ENCODE data around the gene ORAI3. TPM values are rescaled to one million over a fixed set of nuclear protein-coding genes. Genes with fewer than 3 reads are reported as not detected.
A peak's percentile ranks its signal among the peaks of the same experiment; 100 is the strongest.

Gene ORAI3
- total and polyA plus RNA-seq, 4 experiments from 2014 or later: 16.2 to 22.0 (median 18.4) TPM

- intact Hi-C loops (cut with micrococcal nuclease): no loop called here
- no peak overlapping the region for H3K27ac ChIP-seq (ENCODE audit: low read depth, low read length)
- ChIA-PET CTCF (ENCODE audit: partially characterized antibody) (interaction anchor here (0.9 to 6.9 kb wide), 3 partner anchors 10 to 106 kb away, joined by 3 to 65 read pairs (median 6); no protein-coding TSS in a partner anchor), POLR2A (ENCODE audit: partially characterized antibody) (interaction anchor here (0.5 to 0.9 kb wide), 3 partner anchors 14 to 1923 kb away, joined by 3 read pairs; no protein-coding TSS in a partner anchor)
- H3K9me3 ChIP-seq (ENCODE audit: control insufficient read depth in 1 of 2, low read length in 2 of 2): no peaks in the 10 kb centered on the region
- Mint-ChIP-seq H3K27ac (peak overlapping the region in 3 of 7 donors; percentile 37 to 80 (median 63)), H3K36me3 (peaks cover 0 to 4% of the 10 kb centered on the region in 2 donors), H3K9me3 (no peaks in the 10 kb centered on the region), H3K27me3 (no peaks in the 10 kb centered on the region), H3K4me1 (peaks cover 5 to 18% (median 13%) of the 10 kb centered on the region in 4 donors), H3K4me3 (no peak overlapping the region)
- H3K4me1 ChIP-seq (ENCODE audit: insufficient read depth, low read length): peaks cover 9% of the 10 kb centered on the region
- no peak overlapping the region for H3K4me3 ChIP-seq (ENCODE audit: low read length in 2 of 2)
- DNase-seq: no peak
- H3K27me3 ChIP-seq (ENCODE audit: insufficient read depth, low read length): no peaks in the 10 kb centered on the region
- no peaks in the 10 kb centered on the region for H3K36me3 ChIP-seq (ENCODE audit: insufficient read depth, low read length)
These were observed 4.5 kb upstream of the ORAI3 start for GRCh38 chr16:30944352-30944751.

DNA sequence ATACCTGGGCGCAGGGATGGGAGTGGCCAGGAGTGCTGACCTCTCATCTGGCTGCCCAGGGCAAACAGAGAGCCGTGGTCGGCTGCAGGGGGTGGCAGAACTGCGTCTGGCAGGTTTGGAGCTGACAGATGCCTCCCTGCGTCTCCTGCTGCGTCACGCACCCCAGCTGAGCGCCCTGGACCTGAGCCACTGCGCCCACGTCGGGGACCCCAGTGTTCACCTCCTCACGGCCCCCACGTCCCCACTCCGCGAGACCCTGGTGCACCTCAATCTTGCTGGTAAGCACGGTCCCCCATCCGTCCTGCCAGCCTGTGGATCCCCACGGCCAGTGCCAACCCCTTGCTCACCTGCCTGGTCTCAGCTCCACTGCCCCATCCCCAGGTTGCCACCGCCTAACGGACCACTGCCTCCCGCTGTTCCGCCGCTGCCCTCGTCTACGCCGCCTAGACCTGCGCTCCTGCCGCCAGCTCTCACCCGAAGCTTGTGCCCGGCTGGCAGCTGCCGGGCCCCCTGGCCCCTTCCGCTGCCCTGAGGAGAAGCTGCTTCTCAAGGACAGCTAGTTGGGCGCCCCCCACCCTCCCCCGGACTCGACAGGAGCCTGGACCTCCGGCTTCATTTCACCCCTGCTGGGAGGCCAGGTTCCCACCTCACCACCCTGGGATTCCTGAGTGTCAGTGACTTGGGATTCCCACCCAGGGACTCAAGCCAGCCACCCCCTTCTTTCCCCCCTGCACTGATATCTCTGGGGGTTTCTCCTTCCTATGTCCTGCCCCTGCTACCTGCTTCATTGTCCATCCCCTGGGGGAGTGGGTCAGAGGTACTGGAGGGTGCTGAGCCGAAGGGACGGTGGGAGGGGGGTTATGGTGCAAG lies 2.0 kb upstream of the ORAI3 start:
- peak overlapping the region in 4 of 7 donors; percentile 55 to 90 (median 72) for H3K27ac Mint-ChIP-seq
- no peaks in the 10 kb centered on the region for H3K9me3 Mint-ChIP-seq
- ChIA-PET POLR2A (ENCODE audit: partially characterized antibody) (interaction anchor here (0.7 kb wide), 1 partner anchor 127 kb away, joined by 4 read pairs; the partner anchor contains the start of genes ZNF646 and ZNF668), CTCF (ENCODE audit: partially characterized antibody) (no interaction called here)
- H3K36me3 Mint-ChIP-seq: peaks cover 0 to 8% of the 10 kb centered on the region in 2 donors
- DNase-seq: no peak
- peak overlapping the region in 3 of 8 donors; percentile 52 to 77 (median 57) for H3K4me3 Mint-ChIP-seq
- H3K4me1 ChIP-seq (ENCODE audit: insufficient read depth, low read length): peaks cover 21% of the 10 kb centered on the region
- H3K4me1 Mint-ChIP-seq: peaks cover 11 to 36% (median 24%) of the 10 kb centered on the region in 4 donors
- intact Hi-C loops (cut with micrococcal nuclease): no loop called here
- H3K27ac ChIP-seq (ENCODE audit: low read depth, low read length): no peak overlapping the region
- H3K4me3 ChIP-seq (ENCODE audit: low read length in 2 of 2): no peak overlapping the region
- no peaks in the 10 kb centered on the region for H3K27me3 ChIP-seq (ENCODE audit: insufficient read depth, low read length)
- no peaks in the 10 kb centered on the region for H3K36me3 ChIP-seq (ENCODE audit: insufficient read depth, low read length)
- H3K9me3 ChIP-seq (ENCODE audit: control insufficient read depth in 1 of 2, low read length in 2 of 2): no peaks in the 10 kb centered on the region
- no peaks in the 10 kb centered on the region for H3K27me3 Mint-ChIP-seq

DNA sequence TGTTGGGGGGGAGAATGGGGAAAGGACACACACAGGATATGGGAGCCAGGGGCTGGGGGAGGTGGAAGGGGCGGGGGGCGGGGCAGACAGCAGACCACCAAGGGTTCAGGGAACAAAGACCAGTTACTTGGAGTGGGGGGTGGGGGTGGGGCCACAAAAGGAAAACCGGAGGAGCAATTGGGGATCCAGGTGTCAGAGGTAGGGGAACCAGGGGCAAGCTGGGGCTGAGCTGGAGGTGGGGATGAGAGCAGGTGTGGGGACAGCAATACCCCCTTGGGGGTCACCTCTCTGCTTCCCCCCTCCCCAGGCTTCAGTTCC lies 1.4 kb upstream of the ORAI3 start:
- H3K27me3 ChIP-seq (ENCODE audit: insufficient read depth, low read length): no peaks in the 10 kb centered on the region
- H3K9me3 ChIP-seq (ENCODE audit: control insufficient read depth in 1 of 2, low read length in 2 of 2): no peaks in the 10 kb centered on the region
- Mint-ChIP-seq H3K9me3 (no peaks in the 10 kb centered on the region), H3K4me1 (peaks cover 9 to 30% (median 20%) of the 10 kb centered on the region in 4 donors), H3K27me3 (no peaks in the 10 kb centered on the region), H3K27ac (no peak overlapping the region), H3K4me3 (no peak overlapping the region), H3K36me3 (peaks cover 0 to 8% of the 10 kb centered on the region in 2 donors)
- no peak overlapping the region for H3K27ac ChIP-seq (ENCODE audit: low read depth, low read length)
- H3K36me3 ChIP-seq (ENCODE audit: insufficient read depth, low read length): no peaks in the 10 kb centered on the region
- no peak for DNase-seq
- intact Hi-C loops (cut with micrococcal nuclease): no loop called here
- H3K4me1 ChIP-seq (ENCODE audit: insufficient read depth, low read length): peaks cover 15% of the 10 kb centered on the region
- H3K4me3 ChIP-seq (ENCODE audit: low read length in 2 of 2): no peak overlapping the region
- ChIA-PET CTCF (ENCODE audit: partially characterized antibody) (no interaction called here), POLR2A (ENCODE audit: partially characterized antibody) (interaction anchor here (0.7 kb wide), 1 partner anchor 127 kb away, joined by 4 read pairs; the partner anchor contains the start of genes ZNF646 and ZNF668)

GRCh38 chr16:30947859-30948666 lies 805 bp upstream of the ORAI3 start:
- DNase-seq: no peak
- no peaks in the 10 kb centered on the region for H3K27me3 ChIP-seq (ENCODE audit: insufficient read depth, low read length)
- H3K4me1 ChIP-seq (ENCODE audit: insufficient read depth, low read length): peaks cover 15% of the 10 kb centered on the region
- H3K36me3 Mint-ChIP-seq: peaks cover 0 to 8% of the 10 kb centered on the region in 2 donors
- H3K27me3 Mint-ChIP-seq: no peaks in the 10 kb centered on the region
- POLR2A ChIA-PET (ENCODE audit: partially characterized antibody): interaction anchor here (1.8 kb wide), 1 partner anchor 195 kb away, joined by 10 read pairs; no protein-coding TSS in a partner anchor
- no peak overlapping the region for H3K4me3 ChIP-seq (ENCODE audit: low read length in 2 of 2)
- no peaks in the 10 kb centered on the region for H3K9me3 Mint-ChIP-seq
- no peaks in the 10 kb centered on the region for H3K9me3 ChIP-seq (ENCODE audit: control insufficient read depth in 1 of 2, low read length in 2 of 2)
- H3K27ac Mint-ChIP-seq: peak overlapping the region in 4 of 7 donors; percentile 35 to 83 (median 68)
- H3K4me3 Mint-ChIP-seq: peak overlapping the region in 2 of 8 donors; percentile 21 to 63
- intact Hi-C loops (cut with micrococcal nuclease): no loop called here
- peaks cover 9 to 26% (median 20%) of the 10 kb centered on the region in 4 donors for H3K4me1 Mint-ChIP-seq
- no peaks in the 10 kb centered on the region for H3K36me3 ChIP-seq (ENCODE audit: insufficient read depth, low read length)
- CTCF ChIA-PET (ENCODE audit: partially characterized antibody): interaction anchor here (0.7 to 1.4 kb wide), 2 partner anchors 47 to 921 kb away, joined by 3 read pairs; no protein-coding TSS in a partner anchor
- no peak overlapping the region for H3K27ac ChIP-seq (ENCODE audit: low read depth, low read length)

DNA sequence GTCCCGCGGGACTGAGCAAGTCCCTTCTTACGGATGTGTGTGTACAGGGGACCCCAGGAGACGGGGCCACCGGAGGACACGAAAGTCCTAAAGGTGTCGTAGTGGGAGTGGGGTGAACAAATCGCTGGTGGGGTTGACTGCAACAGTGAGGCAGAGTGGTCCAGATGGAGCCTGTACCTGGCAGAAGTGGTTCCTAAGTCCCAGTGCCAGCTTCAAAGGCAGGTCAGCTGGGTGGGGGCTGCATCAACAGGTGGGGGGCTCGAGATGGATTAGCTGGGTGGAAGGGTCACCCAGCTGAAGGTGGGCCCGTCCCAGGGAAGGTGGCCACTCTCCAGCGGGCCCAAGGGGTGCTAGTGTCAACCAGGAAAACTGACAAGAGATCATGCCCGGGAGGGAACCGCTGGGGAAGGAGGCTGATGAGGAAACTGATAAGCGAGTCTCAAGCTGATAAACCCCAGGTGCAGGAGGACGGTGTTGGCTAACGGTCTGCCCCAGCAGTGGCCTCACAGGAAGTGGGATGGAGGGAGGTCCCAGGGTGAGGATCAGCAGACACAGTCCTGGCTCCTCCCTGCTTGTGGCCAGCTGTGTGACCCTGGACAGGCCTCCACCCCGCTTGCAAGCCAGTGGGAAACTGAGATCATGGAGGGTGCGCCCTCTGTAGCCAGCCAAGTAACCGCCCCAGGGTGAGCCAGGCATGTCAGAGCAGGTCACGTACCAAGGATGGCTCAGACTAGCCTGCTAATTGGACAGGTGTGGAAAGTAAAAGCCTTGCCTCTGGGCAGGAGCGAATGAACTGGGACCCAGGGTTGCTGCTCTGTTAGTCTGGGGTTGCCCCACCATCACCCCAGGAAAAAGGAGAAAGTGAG lies 1.0 kb downstream of the ORAI3 start:
- Histone ChIP-seq H3K27ac (ENCODE audit: low read depth, low read length) (peak overlapping the region; percentile 71), H3K36me3 (ENCODE audit: insufficient read depth, low read length) (no peaks in the 10 kb centered on the region), H3K4me1 (ENCODE audit: insufficient read depth, low read length) (peaks cover 22% of the 10 kb centered on the region), H3K4me3 (ENCODE audit: low read length in 2 of 2) (peak overlapping the region; percentile 55 to 80), H3K9me3 (ENCODE audit: control insufficient read depth in 1 of 2, low read length in 2 of 2) (no peaks in the 10 kb centered on the region), H3K27me3 (ENCODE audit: insufficient read depth, low read length) (no peaks in the 10 kb centered on the region)
- DNase-seq: peak in 3 of 5 donors; percentile 15 to 54 (median 16)
- H3K4me3 Mint-ChIP-seq: peak overlapping the region; percentile 85 to 95 (median 92)
- intact Hi-C loops (cut with micrococcal nuclease): loop anchor here (1.0 to 10.0 kb wide), 2 partner anchors 7 to 915 kb away; partner anchors contain the start of gene SETD1A
- H3K27ac Mint-ChIP-seq: peak overlapping the region; percentile 76 to 94 (median 89)
- peaks cover 11 to 36% (median 23%) of the 10 kb centered on the region in 4 donors for H3K4me1 Mint-ChIP-seq
- H3K9me3 Mint-ChIP-seq: no peaks in the 10 kb centered on the region
- ChIA-PET POLR2A (ENCODE audit: partially characterized antibody) (interaction anchor here (0.7 to 1.8 kb wide), 11 partner anchors 8 to 231 kb away, joined by 3 to 10 read pairs (median 5); partner anchors contain the start of genes FBXL19, FUS, ZNF646 and ZNF668), CTCF (ENCODE audit: partially characterized antibody) (interaction anchor here (0.7 to 1.6 kb wide), 7 partner anchors 8 to 920 kb away, joined by 3 to 9 read pairs (median 3); partner anchors contain the start of genes ZNF646 and ZNF668)
- H3K36me3 Mint-ChIP-seq: peaks cover 0 to 8% of the 10 kb centered on the region in 2 donors
- no peaks in the 10 kb centered on the region for H3K27me3 Mint-ChIP-seq

DNA sequence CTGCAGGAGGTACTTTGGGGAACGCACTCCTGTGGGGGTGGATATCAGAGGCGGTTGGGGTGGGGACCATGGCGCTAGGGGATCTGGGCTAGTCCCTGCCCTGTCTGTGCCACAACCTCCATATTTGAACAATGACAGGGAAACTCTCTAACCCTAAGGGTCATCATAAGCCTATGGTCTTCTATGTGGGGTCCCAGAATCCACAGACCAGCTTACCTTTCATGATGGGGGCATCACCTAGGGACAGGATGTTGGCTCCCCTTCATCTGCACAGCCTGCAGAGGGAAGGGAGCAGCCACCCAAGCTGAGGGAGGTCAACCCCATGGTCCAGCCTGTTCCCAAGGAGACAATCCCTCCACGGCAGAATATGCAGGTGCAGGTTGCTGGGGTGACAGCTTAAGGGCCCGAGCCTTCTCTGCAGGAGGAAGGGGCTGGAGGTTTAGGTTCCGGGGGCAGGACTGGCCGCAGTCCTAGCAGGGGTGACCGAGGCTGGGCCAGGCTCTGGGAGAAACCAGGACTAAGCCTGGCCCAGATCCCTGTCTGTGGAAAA lies 1.7 kb downstream of the ORAI3 start:
- POLR2A ChIA-PET (ENCODE audit: partially characterized antibody): interaction anchor here (0.9 to 1.4 kb wide), 6 partner anchors 8 to 123 kb away, joined by 3 to 8 read pairs (median 6); partner anchors contain the start of genes FBXL19, ZNF646 and ZNF668

More for the DNA sequence above, 1.7 kb downstream of the ORAI3 start:
- Mint-ChIP-seq H3K27me3 (no peaks in the 10 kb centered on the region), H3K4me3 (peak overlapping the region; percentile 85 to 95 (median 92)), H3K4me1 (peaks cover 11 to 37% (median 22%) of the 10 kb centered on the region in 4 donors), H3K27ac (peak overlapping the region in 6 of 7 donors; percentile 76 to 94 (median 90)), H3K9me3 (no peaks in the 10 kb centered on the region), H3K36me3 (peaks cover 0 to 7% of the 10 kb centered on the region in 2 donors)
- intact Hi-C loops (cut with micrococcal nuclease): loop anchor here (10.0 kb wide), 1 partner anchor 914 kb away; no protein-coding TSS in a partner anchor
- H3K27me3 ChIP-seq (ENCODE audit: insufficient read depth, low read length): no peaks in the 10 kb centered on the region
- peaks cover 22% of the 10 kb centered on the region for H3K4me1 ChIP-seq (ENCODE audit: insufficient read depth, low read length)
- H3K27ac ChIP-seq (ENCODE audit: low read depth, low read length): no peak overlapping the region
- H3K9me3 ChIP-seq (ENCODE audit: control insufficient read depth in 1 of 2, low read length in 2 of 2): no peaks in the 10 kb centered on the region
- peak overlapping the region; percentile 55 to 80 for H3K4me3 ChIP-seq (ENCODE audit: low read length in 2 of 2)
- DNase-seq: no peak
- no peaks in the 10 kb centered on the region for H3K36me3 ChIP-seq (ENCODE audit: insufficient read depth, low read length)
- CTCF ChIA-PET (ENCODE audit: partially characterized antibody): interaction anchor here (1.3 to 1.6 kb wide), 4 partner anchors 9 to 508 kb away, joined by 3 to 9 read pairs (median 4); no protein-coding TSS in a partner anchor
